Measurements from ENCODE around the gene HAO1.

The HAO1 gene

GRCh38 chr20:7893014-7893730, 47.1 kb downstream of the HAO1 start:
- Histone ChIP-seq H3K4me1 (ENCODE audit: control insufficient read depth in 2 of 2, insufficient read depth in 1 of 2, low read depth in 1 of 2, low read length in 2 of 2) (no peaks in the 10 kb centered on the region), H4K8ac (ENCODE audit: low read depth, low read length) (no peak overlapping the region), H2BK120ac (ENCODE audit: low read depth, low read length) (no peak overlapping the region), H3K14ac (ENCODE audit: low read length) (no peak overlapping the region), H3K18ac (ENCODE audit: low read length) (no peak overlapping the region), H3K79me1 (ENCODE audit: low read depth, low read length) (no peaks in the 10 kb centered on the region), H2AFZ (ENCODE audit: low read length) (no peak overlapping the region), H3K4me2 (ENCODE audit: insufficient read depth, low read length, poor library complexity, severe bottlenecking) (no peak overlapping the region), H3K9ac (ENCODE audit: low read depth, low read length, poor library complexity) (no peak overlapping the region), H2AK5ac (ENCODE audit: low read depth, low read length) (no peak overlapping the region), H3K9me3 (replicated peaks in 1 of 2; ENCODE audit: control insufficient read depth in 2 of 2, insufficient read depth in 1 of 2, low read depth in 1 of 2, low read length in 2 of 2) (no peaks in the 10 kb centered on the region), H3K27me3 (ENCODE audit: control insufficient read depth in 3 of 3, insufficient read depth in 3 of 3, low read depth in 1 of 3, low read length in 3 of 3) (no peaks in the 10 kb centered on the region), H3K27ac (replicated peaks; ENCODE audit: low read length) (no peak overlapping the region), H3K23ac (ENCODE audit: low read depth, low read length, poor library complexity) (no peak overlapping the region), H3K4me3 (ENCODE audit: low read length in 2 of 2) (no peak overlapping the region), H2BK5ac (ENCODE audit: low read length) (no peak overlapping the region), H2BK15ac (ENCODE audit: low read length) (no peak overlapping the region), H2BK12ac (ENCODE audit: low read length) (no peak overlapping the region), H3K4ac (ENCODE audit: low read length) (no peak overlapping the region), H3K36me3 (replicated peaks in 1 of 2; ENCODE audit: control insufficient read depth in 2 of 2, insufficient read depth in 2 of 2, low read length in 2 of 2) (no peaks in the 10 kb centered on the region), H4K91ac (ENCODE audit: low read depth, low read length, poor library complexity) (no peak overlapping the region)
- no peak for DNase-seq (ENCODE audit: low spot score)
- 100% methylated on average over 1 of the region's 7 CpGs; no CpG with 5 or more reads in 1 of the 2 donors for WGBS, 2 donors (ENCODE audit: extremely low coverage in 2 of 2, insufficient read length in 2 of 2, insufficient replicate concordance in 1 of 2)

GRCh38 chr20:7891705-7892104, 48.6 kb downstream of the HAO1 start:
- Histone ChIP-seq H2BK15ac (ENCODE audit: low read length) (no peak overlapping the region), H3K23ac (ENCODE audit: low read depth, low read length, poor library complexity) (no peak overlapping the region), H3K14ac (ENCODE audit: low read length) (no peak overlapping the region), H4K8ac (ENCODE audit: low read depth, low read length) (no peak overlapping the region), H3K4me1 (ENCODE audit: control insufficient read depth in 2 of 2, insufficient read depth in 1 of 2, low read depth in 1 of 2, low read length in 2 of 2) (no peaks in the 10 kb centered on the region), H3K4me3 (ENCODE audit: low read length in 2 of 2) (no peak overlapping the region), H2BK5ac (ENCODE audit: low read length) (no peak overlapping the region), H3K27me3 (ENCODE audit: control insufficient read depth in 3 of 3, insufficient read depth in 3 of 3, low read depth in 1 of 3, low read length in 3 of 3) (no peaks in the 10 kb centered on the region), H2AFZ (ENCODE audit: low read length) (no peak overlapping the region), H2AK5ac (ENCODE audit: low read depth, low read length) (no peak overlapping the region), H3K79me1 (ENCODE audit: low read depth, low read length) (no peaks in the 10 kb centered on the region), H4K91ac (ENCODE audit: low read depth, low read length, poor library complexity) (no peak overlapping the region), H3K9me3 (replicated peaks in 1 of 2; ENCODE audit: control insufficient read depth in 2 of 2, insufficient read depth in 1 of 2, low read depth in 1 of 2, low read length in 2 of 2) (no peaks in the 10 kb centered on the region), H3K36me3 (replicated peaks in 1 of 2; ENCODE audit: control insufficient read depth in 2 of 2, insufficient read depth in 2 of 2, low read length in 2 of 2) (no peaks in the 10 kb centered on the region), H2BK12ac (ENCODE audit: low read length) (no peak overlapping the region), H3K18ac (ENCODE audit: low read length) (no peak overlapping the region), H3K4me2 (ENCODE audit: insufficient read depth, low read length, poor library complexity, severe bottlenecking) (no peak overlapping the region), H3K27ac (replicated peaks; ENCODE audit: low read length) (no peak overlapping the region), H3K9ac (ENCODE audit: low read depth, low read length, poor library complexity) (no peak overlapping the region), H2BK120ac (ENCODE audit: low read depth, low read length) (no peak overlapping the region), H3K4ac (ENCODE audit: low read length) (no peak overlapping the region)
- DNase-seq (ENCODE audit: low spot score) = no peak
- no CpG with 5 or more reads among the region's 5 CpGs for WGBS, 2 donors (ENCODE audit: extremely low coverage in 2 of 2, insufficient read length in 2 of 2, insufficient replicate concordance in 1 of 2)

- no CpG with 5 or more reads among the region's 3 CpGs for WGBS, 2 donors (ENCODE audit: extremely low coverage in 2 of 2, insufficient read length in 2 of 2, insufficient replicate concordance in 1 of 2)
Measured at GRCh38 chr20:7889736-7890135, 50.5 kb downstream of the HAO1 start.

GRCh38 chr20:7883741-7884140, 56.5 kb downstream of the HAO1 start:
- no peak overlapping the region for H3K18ac ChIP-seq (ENCODE audit: low read length)
- H4K91ac ChIP-seq (ENCODE audit: low read depth, low read length, poor library complexity) = no peak overlapping the region
- H3K79me1 ChIP-seq (ENCODE audit: low read depth, low read length) = no peaks in the 10 kb centered on the region
- H3K9ac ChIP-seq (ENCODE audit: low read depth, low read length, poor library complexity) = no peak overlapping the region
- no peaks in the 10 kb centered on the region for H3K9me3 ChIP-seq (replicated peaks in 1 of 2; ENCODE audit: control insufficient read depth in 2 of 2, insufficient read depth in 1 of 2, low read depth in 1 of 2, low read length in 2 of 2)
- no peak overlapping the region for H2AFZ ChIP-seq (ENCODE audit: low read length)
- H3K14ac ChIP-seq (ENCODE audit: low read length) = no peak overlapping the region
- H3K27me3 ChIP-seq (ENCODE audit: control insufficient read depth in 3 of 3, insufficient read depth in 3 of 3, low read depth in 1 of 3, low read length in 3 of 3) = no peaks in the 10 kb centered on the region
- H3K23ac ChIP-seq (ENCODE audit: low read depth, low read length, poor library complexity) = no peak overlapping the region
- H3K36me3 ChIP-seq (replicated peaks in 1 of 2; ENCODE audit: control insufficient read depth in 2 of 2, insufficient read depth in 2 of 2, low read length in 2 of 2) = no peaks in the 10 kb centered on the region
- no peak for DNase-seq (ENCODE audit: low spot score)
- no peaks in the 10 kb centered on the region for H3K4me1 ChIP-seq (ENCODE audit: control insufficient read depth in 2 of 2, insufficient read depth in 1 of 2, low read depth in 1 of 2, low read length in 2 of 2)
- H3K27ac ChIP-seq (replicated peaks; ENCODE audit: low read length) = no peak overlapping the region
- H2BK120ac ChIP-seq (ENCODE audit: low read depth, low read length) = no peak overlapping the region
- no CpG with 5 or more reads among the region's 1 CpG for WGBS, 2 donors (ENCODE audit: extremely low coverage in 2 of 2, insufficient read length in 2 of 2, insufficient replicate concordance in 1 of 2)
- no peak overlapping the region for H4K8ac ChIP-seq (ENCODE audit: low read depth, low read length)
- no peak overlapping the region for H2BK15ac ChIP-seq (ENCODE audit: low read length)
- no peak overlapping the region for H3K4me2 ChIP-seq (ENCODE audit: insufficient read depth, low read length, poor library complexity, severe bottlenecking)
- no peak overlapping the region for H2BK5ac ChIP-seq (ENCODE audit: low read length)
- H3K4ac ChIP-seq (ENCODE audit: low read length) = no peak overlapping the region
- H2AK5ac ChIP-seq (ENCODE audit: low read depth, low read length) = no peak overlapping the region
- H3K4me3 ChIP-seq (ENCODE audit: low read length in 2 of 2) = no peak overlapping the region
- no peak overlapping the region for H2BK12ac ChIP-seq (ENCODE audit: low read length)

More at GRCh38 chr20:7889736-7890135, 50.5 kb downstream of the HAO1 start:
- Histone ChIP-seq H3K4me3 (ENCODE audit: low read length in 2 of 2) (no peak overlapping the region), H4K91ac (ENCODE audit: low read depth, low read length, poor library complexity) (no peak overlapping the region), H3K36me3 (replicated peaks in 1 of 2; ENCODE audit: control insufficient read depth in 2 of 2, insufficient read depth in 2 of 2, low read length in 2 of 2) (no peaks in the 10 kb centered on the region), H3K4me1 (ENCODE audit: control insufficient read depth in 2 of 2, insufficient read depth in 1 of 2, low read depth in 1 of 2, low read length in 2 of 2) (no peaks in the 10 kb centered on the region), H2AK5ac (ENCODE audit: low read depth, low read length) (no peak overlapping the region), H2BK120ac (ENCODE audit: low read depth, low read length) (no peak overlapping the region), H4K8ac (ENCODE audit: low read depth, low read length) (no peak overlapping the region), H3K79me1 (ENCODE audit: low read depth, low read length) (no peaks in the 10 kb centered on the region), H3K23ac (ENCODE audit: low read depth, low read length, poor library complexity) (no peak overlapping the region), H2AFZ (ENCODE audit: low read length) (no peak overlapping the region), H3K4me2 (ENCODE audit: insufficient read depth, low read length, poor library complexity, severe bottlenecking) (no peak overlapping the region), H3K9me3 (replicated peaks in 1 of 2; ENCODE audit: control insufficient read depth in 2 of 2, insufficient read depth in 1 of 2, low read depth in 1 of 2, low read length in 2 of 2) (no peaks in the 10 kb centered on the region), H2BK5ac (ENCODE audit: low read length) (no peak overlapping the region), H3K18ac (ENCODE audit: low read length) (no peak overlapping the region), H2BK15ac (ENCODE audit: low read length) (no peak overlapping the region), H3K27me3 (ENCODE audit: control insufficient read depth in 3 of 3, insufficient read depth in 3 of 3, low read depth in 1 of 3, low read length in 3 of 3) (no peaks in the 10 kb centered on the region), H3K27ac (replicated peaks; ENCODE audit: low read length) (no peak overlapping the region), H3K4ac (ENCODE audit: low read length) (no peak overlapping the region), H2BK12ac (ENCODE audit: low read length) (no peak overlapping the region), H3K14ac (ENCODE audit: low read length) (no peak overlapping the region), H3K9ac (ENCODE audit: low read depth, low read length, poor library complexity) (no peak overlapping the region)
- no peak for DNase-seq (ENCODE audit: low spot score)

All from neuronal stem cell (in vitro differentiated cells).